Dermis blood vessel endothelial cell (primary cell): ENCODE data around the gene ARHGAP24. TPM values are rescaled to one million over a fixed set of nuclear protein-coding genes. Genes with fewer than 3 reads are reported as not detected.

Experiments used
- DNase-seq: peaks from one replicate; pipeline ENCODE4 v3.0.0; 2010
- total RNA-seq: library from RNA; depleted of rRNA; stranded (reverse); fragments of >200 nt; gene quantifications from 2 replicates; pipeline ENCODE4 v1.2.3, GENCODE V29; 2014

Gene ARHGAP24
- total RNA-seq, 1 donor from 2014 or later = 37.9 TPM

GRCh38 chr4:85745939-85746338 is 271.0 kb downstream of the ARHGAP24 start:
- DNase-seq = no peak

DNA sequence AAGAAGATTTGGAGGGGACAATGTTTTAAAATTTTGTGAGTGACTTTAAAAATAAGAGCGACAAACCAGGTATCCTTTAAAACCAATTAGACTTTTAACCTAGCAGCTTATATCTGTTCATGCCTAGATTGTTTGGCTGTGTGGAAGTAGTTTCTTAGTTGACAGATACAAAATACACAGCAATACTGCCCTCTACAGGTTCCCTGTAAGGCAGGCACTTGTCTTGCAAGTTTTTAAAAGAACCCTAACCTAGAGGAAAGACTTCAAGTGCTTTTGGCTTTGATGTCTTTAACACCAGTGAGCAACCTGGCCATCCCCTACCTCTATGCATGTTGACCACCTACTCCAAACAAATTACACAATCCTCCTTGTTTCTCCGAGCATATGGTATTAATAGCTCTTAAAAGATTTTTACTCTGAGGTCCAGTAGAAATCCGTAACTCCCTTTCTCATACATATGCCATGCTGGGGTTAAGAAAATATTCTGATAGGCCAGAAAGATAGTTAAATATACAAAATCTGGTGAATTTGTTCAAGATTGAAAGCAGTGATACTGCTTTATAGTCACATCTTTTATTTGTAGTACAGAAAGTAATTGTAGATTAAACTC is 273.0 kb downstream of the ARHGAP24 start:
- peak; percentile 89 for DNase-seq

DNA sequence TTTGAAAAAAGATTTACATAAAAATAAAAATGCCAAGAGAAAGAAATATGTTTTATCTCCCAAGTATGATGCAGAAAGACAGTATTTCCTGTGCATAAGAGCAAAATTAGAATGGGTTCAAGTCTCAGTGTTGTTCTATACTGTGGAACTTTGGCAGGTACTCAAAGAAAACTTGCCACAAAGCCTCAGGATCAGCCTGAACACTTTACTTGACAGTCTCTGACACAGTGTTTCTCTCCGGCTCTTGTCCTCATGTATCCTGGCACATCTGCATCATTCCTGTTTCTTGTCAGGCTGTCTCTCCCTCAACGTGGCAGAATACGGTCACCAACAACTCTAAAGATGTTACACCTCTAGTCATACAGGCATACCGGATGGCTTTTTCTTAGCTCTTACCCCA is 273.7 kb downstream of the ARHGAP24 start:
- DNase-seq = no peak

DNA sequence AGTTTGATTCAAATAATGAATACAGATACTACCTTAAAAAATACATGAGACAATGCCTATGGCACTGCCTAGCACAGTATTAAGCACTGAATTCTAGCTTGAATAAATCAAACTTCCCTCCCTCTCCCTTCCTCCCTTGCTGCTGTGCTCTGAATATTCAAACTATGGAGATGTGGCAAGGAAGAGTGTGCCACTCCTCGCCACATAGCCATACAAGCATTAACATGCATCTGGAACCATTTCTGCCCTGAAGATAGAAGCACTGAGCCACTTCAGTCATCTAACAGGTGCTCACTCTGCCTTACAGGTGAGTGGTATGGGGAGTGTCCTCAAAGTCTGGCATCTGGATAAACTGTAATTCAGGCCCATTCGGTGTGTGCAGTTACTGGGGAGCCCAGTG is 276.9 kb downstream of the ARHGAP24 start:
- no peak for DNase-seq

DNA sequence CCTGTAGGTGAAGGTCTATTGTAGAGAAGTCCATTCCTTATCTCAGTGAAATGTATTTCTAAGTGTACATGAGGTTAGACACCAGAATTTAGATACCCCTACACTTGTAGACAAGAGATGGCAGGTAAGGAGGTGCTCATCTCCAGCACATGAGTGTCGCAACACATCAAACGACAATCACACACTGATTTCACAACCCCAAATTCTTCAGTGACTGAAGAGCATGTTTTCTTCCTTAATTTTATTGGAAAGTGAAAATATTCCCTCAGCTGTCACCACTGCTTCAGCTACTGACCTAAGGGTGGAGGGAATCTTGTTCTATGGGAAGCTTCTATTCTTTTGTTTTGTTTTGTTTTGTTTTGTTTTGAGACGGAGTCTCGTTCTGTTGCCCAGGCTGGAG is 280.3 kb downstream of the ARHGAP24 start:
- no peak for DNase-seq

- DNase-seq = peak; percentile 82
Measured at GRCh38 chr4:85756938-85757337, 282.0 kb downstream of the ARHGAP24 start.

DNA sequence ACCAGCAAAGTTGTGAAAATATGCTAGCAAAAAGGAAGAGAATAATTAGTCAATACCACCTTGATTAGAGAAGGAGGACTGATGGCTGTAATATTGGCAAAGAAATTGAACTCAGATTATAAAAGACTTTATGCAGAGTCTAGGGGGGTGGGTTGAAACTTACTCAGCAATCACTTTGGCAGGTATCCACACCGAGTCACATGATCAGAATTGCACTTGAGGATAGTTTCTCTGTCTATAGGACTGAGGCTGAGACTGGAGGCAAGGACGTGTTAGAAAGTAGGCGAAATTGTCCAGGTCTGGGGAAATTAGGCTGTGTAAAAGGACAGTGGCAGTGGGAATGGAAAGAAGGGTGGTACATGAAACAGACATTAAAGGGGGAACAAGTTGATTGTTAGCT is 284.4 kb downstream of the ARHGAP24 start:
- no peak for DNase-seq

- peak; percentile 37 for DNase-seq
Measured at GRCh38 chr4:85760511-85760910, 285.6 kb downstream of the ARHGAP24 start.

- DNase-seq = peak; percentile 93
Measured at GRCh38 chr4:85761803-85762528, 287.0 kb downstream of the ARHGAP24 start.

- peak; percentile 96 for DNase-seq
Measured at GRCh38 chr4:85762529-85762871, 287.6 kb downstream of the ARHGAP24 start.

- no peak for DNase-seq
Measured at GRCh38 chr4:85763202-85763601, 288.3 kb downstream of the ARHGAP24 start.

- no peak for DNase-seq
Measured at GRCh38 chr4:85767649-85768048, 292.7 kb downstream of the ARHGAP24 start.

GRCh38 chr4:85769009-85769408 is 294.1 kb downstream of the ARHGAP24 start:
- DNase-seq = peak; percentile 65

DNA sequence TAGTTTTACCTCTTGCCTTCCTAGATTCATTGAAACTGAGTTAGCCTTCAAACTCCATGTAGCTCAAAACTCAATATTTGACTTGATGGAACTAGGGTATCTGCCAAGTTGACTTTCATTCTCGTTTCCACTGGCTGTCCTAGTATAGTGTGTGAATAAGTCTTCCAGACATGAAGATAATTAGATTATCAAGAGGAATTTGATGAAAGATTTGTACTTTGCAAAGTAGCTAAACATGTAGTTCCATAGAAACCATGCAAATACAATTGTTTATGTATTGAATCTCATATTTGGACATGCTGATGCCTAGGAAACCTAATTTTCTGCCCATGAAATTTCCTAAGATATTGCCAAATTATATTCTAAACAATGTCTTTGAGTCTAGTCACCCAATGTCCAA is 297.5 kb downstream of the ARHGAP24 start:
- DNase-seq = no peak

- no peak for DNase-seq
Measured at GRCh38 chr4:85773372-85773771, 298.4 kb downstream of the ARHGAP24 start.

- DNase-seq = no peak
Measured at GRCh38 chr4:85774000-85774399, 299.1 kb downstream of the ARHGAP24 start.

DNA sequence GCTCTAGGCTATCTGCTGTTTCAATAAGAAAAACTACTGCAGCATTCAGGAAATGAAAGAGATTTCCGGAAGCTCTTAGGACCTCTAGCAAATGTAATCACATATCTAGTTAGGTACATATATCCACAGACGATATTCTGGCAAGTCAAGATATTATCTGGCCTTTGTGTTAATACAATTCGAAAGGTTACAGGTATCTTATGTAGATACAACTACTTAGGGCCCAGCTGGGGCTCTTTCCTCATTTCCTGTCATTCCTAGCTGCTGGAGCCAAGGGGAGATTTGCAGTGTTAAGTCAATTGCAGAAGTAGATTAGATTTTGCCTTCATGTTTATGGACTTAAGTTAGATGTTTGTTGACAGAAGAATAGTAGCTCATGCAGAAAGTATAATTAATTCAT is 299.5 kb downstream of the ARHGAP24 start:
- DNase-seq = no peak

DNA sequence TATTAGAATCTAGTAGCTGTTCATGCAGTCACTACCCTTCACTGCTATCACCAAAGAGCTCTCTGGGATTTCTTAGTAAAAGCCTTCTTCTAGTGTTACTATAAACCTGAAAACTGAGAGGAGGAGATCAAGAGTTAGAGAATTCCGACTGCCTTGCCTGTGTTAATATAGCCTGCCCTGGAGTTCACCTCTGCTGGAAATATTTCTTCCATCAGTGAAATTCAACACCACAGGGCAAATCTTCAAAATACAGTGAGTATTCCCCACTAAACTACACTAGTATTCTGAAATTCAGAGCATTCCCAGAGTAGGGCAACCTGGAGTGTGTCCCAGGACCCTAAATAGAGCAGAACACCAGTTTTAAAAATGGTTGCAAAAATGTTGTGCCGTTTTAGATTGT is 301.1 kb downstream of the ARHGAP24 start:
- no peak for DNase-seq

DNA sequence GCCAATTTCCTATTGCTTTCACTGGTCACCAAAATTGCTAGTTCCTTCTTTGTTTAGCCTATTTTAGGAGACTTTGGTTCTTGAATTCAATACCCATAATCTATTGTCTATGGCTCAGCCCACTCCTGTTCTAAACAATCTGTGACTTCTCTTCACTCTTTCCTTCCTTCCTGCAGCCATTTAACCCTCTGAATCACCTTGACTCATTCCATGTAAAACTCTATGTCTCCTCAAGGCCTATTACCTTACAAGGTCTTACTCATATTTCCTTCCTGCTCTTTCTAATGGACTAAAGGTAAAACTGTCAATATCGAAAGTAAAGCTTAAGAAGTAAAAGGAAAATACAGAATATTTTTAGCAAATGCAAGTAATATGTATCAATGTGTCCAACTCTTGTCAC is 301.6 kb downstream of the ARHGAP24 start:
- peak; percentile 88 for DNase-seq

- peak; percentile 55 for DNase-seq
Measured at GRCh38 chr4:85777908-85778631, 303.1 kb downstream of the ARHGAP24 start.

- peak; percentile 69 for DNase-seq
Measured at GRCh38 chr4:85778632-85779131, 303.7 kb downstream of the ARHGAP24 start.

DNA sequence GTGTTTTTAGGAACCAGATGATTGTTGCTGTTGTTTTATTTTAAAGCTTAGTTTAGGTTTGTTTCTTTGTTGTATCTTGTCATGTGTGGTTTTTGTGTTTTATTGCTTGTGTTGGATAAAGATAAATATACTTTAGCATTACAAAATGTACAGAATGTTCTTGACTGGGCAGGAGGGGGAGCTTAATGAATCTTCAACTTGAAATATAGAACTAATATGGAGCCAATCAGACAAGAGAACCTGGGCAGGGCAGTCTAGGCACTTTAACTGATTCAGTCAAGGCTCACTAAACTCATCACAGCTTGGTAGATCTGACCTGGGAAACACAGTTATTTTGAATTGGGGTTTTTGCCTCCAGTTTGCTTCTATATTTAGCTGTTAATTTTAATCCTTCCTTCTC is 304.2 kb downstream of the ARHGAP24 start:
- DNase-seq = peak; percentile 84

DNA sequence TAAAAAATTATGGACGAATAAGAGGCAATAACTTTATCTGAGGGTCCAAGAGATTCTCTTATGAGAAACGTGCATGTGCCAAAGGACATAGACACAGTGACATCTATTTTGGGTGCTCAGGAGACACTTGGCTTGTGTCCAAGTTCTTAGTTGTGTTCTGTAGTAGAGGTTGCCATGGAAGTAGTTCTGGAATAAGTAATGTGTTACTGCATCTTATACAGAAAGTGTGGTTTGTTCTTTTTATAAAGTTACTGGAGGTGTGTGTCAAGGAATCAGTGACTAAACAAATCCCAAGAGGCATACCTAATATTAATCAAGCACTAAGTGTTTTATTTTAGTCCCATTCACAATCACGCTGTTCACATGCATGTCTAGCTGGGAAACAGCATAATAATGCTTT is 305.7 kb downstream of the ARHGAP24 start:
- DNase-seq = peak; percentile 90

GRCh38 chr4:85783483-85783882 is 308.5 kb downstream of the ARHGAP24 start:
- peak; percentile 96 for DNase-seq
